Activated T-helper 2 cell treated with anti-CD3 and anti-CD28 coated beads, Interferon-gamma antibody, Interleukin-2, Interleukin-4, amounts not matched to agents 10 μg/mL and 5 μg/mL and 100 μg/mL, durations not matched to agents 14 hours and 24 hours and 36 hours (primary cell): Measurements from ENCODE around the gene MRPS25. TPM values are rescaled to one million over a fixed set of nuclear protein-coding genes. Genes with fewer than 3 reads are reported as not detected.

Experiments used
- DNase-seq: peaks from one replicate; pipeline ENCODE4 v3.0.0; 2021; ENCODE audit warnings: low spot score
- H3K27ac Mint-ChIP-seq: one replicate; pipeline ENCODE4 v1.8.0; 2021; ENCODE audit warnings: mixed read lengths
- H3K27me3 Mint-ChIP-seq: one replicate; pipeline ENCODE4 v1.8.0; 2021; ENCODE audit warnings: low read depth, mixed read lengths
- H3K36me3 Mint-ChIP-seq: one replicate; pipeline ENCODE4 v1.8.0; 2021; ENCODE audit warnings: low read depth, mixed read lengths
- H3K4me1 Mint-ChIP-seq: one replicate; pipeline ENCODE4 v1.8.0; 2021; ENCODE audit warnings: low read depth, mixed read lengths
- H3K4me3 Mint-ChIP-seq: one replicate; pipeline ENCODE4 v1.8.0; 2021; ENCODE audit warnings: low read depth, mild to moderate bottlenecking, moderate library complexity, mixed read lengths
- H3K9me3 Mint-ChIP-seq: one replicate; pipeline ENCODE4 v1.8.0; 2021; ENCODE audit warnings: mixed read lengths
- intact Hi-C: fragments of 100-400 bp; cut with micrococcal nuclease; formaldehyde crosslinking; loops from one replicate; pipeline ENCODE4 v1.15.1; 2023
- total RNA-seq: library from RNA; stranded (reverse); gene quantifications from 2 replicates; pipeline ENCODE4 v1.2.3, GENCODE V29; 2022

Gene MRPS25
- 83.9 and 91.6 TPM in 2 replicates for total RNA-seq

DNA sequence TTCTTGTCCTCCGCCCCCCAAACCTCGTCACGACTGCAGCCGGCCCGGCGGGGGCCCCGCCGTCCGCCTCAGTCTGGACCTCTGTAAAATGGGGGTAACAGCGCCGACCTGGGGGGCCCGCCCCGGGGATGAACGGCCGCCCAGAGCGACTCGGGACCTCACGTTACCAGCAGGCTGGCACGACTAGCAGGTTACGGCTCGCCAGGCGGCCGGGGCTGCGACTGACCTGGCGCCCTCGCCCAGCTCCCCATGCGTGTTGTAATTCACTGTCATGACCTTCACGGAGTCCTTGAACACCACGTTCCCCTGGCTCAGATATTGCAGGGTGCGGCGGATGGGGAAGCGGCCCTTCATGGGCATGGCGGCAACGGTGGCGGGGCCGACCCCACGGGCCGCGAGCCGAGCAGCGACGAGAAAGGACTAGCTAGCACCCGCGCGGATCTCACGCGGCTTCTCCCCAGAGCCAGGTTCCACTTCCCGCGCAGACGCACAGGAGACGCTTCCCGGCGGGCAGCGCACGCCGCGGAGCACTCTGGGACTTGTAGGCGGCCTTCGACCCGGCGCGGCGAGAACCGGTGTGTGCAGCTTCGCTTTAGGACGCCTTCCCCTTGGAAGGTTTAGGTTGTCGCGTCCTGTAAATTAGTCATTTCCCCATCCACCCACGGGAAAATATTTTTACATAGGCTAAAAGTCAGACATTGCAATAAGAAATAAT lies at the start of gene MRPS25:
TSS of gene MRPS25 (minus strand) at position 481 of the 715 bp plus-strand sequence. CDS start at position 360, 121 bp downstream.
- DNase-seq: peak; percentile 88
- no peaks in the 10 kb centered on the region for H3K9me3 Mint-ChIP-seq
- peak within 1 kb of the TSS; percentile 94 for H3K4me3 Mint-ChIP-seq
- no peaks in the 10 kb centered on the region for H3K27me3 Mint-ChIP-seq
- H3K36me3 Mint-ChIP-seq: peaks cover 22% of the 10 kb centered on the region
- H3K27ac Mint-ChIP-seq: peak within 1 kb of the TSS; percentile 93
- intact Hi-C loops: loop anchor here (1.0 kb wide), 4 partner anchors 10 to 141 kb away; partner anchors contain the start of genes CAPN7 and RBSN
- H3K4me1 Mint-ChIP-seq: peaks cover 20% of the 10 kb centered on the region

DNA sequence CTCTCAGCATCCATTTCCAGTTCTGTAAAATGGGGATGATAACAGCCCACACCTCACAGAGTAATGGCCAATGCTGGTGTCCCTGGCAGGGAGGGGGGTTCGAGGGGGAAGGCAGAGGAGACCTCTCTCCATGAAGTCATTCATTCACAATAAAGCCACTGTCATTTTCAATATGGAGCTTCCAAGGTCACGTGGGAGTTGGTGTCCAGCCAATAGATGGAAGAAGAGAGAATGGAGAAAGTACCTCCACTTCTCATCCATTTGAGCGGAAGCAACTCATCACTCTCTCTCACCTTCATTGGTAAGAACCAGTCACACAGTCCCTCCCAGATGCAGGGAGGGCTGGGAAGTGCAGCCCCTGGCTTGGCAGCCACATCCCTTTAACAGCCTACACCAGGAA lies 48.8 kb upstream of the MRPS25 start:
- Mint-ChIP-seq H3K27ac (no peak overlapping the region), H3K36me3 (no peaks in the 10 kb centered on the region), H3K4me3 (no peak overlapping the region), H3K9me3 (no peaks in the 10 kb centered on the region), H3K27me3 (peaks cover 24% of the 10 kb centered on the region), H3K4me1 (peaks cover 3% of the 10 kb centered on the region)
- DNase-seq: no peak
- intact Hi-C loops: no loop called here

- intact Hi-C loops: no loop called here
- H3K4me3 Mint-ChIP-seq: no peak overlapping the region
- no peak for DNase-seq
- H3K9me3 Mint-ChIP-seq: no peaks in the 10 kb centered on the region
- no peak overlapping the region for H3K27ac Mint-ChIP-seq
- H3K4me1 Mint-ChIP-seq: peaks cover under 1% of the 10 kb centered on the region
- H3K27me3 Mint-ChIP-seq: peaks cover 27% of the 10 kb centered on the region
- H3K36me3 Mint-ChIP-seq: no peaks in the 10 kb centered on the region
These were observed 48.4 kb upstream of the MRPS25 start for GRCh38 chr3:15113471-15113870.

DNA sequence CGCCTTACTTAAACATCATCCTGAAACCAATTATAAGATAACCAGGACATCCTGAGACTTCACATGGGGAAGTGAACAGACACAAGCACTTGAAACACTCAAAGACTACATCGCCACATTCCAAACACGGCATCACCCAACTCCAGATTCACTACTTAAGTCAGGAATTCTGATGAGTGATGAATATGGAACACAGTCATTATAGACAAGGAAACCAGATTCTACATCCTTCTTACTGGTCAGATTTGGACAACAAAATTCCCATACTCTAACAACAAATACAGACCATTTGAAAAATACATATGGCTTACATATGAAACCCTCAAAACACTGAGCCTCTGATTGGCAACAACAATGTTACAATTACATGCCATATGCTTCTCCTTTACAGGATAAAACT lies 46.9 kb upstream of the MRPS25 start:
- no peak overlapping the region for H3K4me3 Mint-ChIP-seq
- peaks cover 27% of the 10 kb centered on the region for H3K27me3 Mint-ChIP-seq
- H3K36me3 Mint-ChIP-seq: no peaks in the 10 kb centered on the region
- H3K27ac Mint-ChIP-seq: no peak overlapping the region
- DNase-seq: no peak
- intact Hi-C loops: no loop called here
- no peaks in the 10 kb centered on the region for H3K9me3 Mint-ChIP-seq
- no peaks in the 10 kb centered on the region for H3K4me1 Mint-ChIP-seq

GRCh38 chr3:15110206-15110605 lies 45.1 kb upstream of the MRPS25 start:
- Mint-ChIP-seq H3K27me3 (peaks cover 30% of the 10 kb centered on the region), H3K9me3 (no peaks in the 10 kb centered on the region), H3K27ac (no peak overlapping the region), H3K36me3 (no peaks in the 10 kb centered on the region), H3K4me1 (no peaks in the 10 kb centered on the region), H3K4me3 (no peak overlapping the region)
- intact Hi-C loops: no loop called here
- DNase-seq: no peak

GRCh38 chr3:15108869-15109268 lies 43.8 kb upstream of the MRPS25 start:
- H3K36me3 Mint-ChIP-seq: no peaks in the 10 kb centered on the region
- H3K4me1 Mint-ChIP-seq: no peaks in the 10 kb centered on the region
- intact Hi-C loops: loop anchor here (5.0 to 10.0 kb wide), 2 partner anchors 298 to 446 kb away; no protein-coding TSS in a partner anchor
- H3K4me3 Mint-ChIP-seq: no peak overlapping the region
- peaks cover 22% of the 10 kb centered on the region for H3K27me3 Mint-ChIP-seq
- no peak for DNase-seq
- H3K27ac Mint-ChIP-seq: no peak overlapping the region
- H3K9me3 Mint-ChIP-seq: no peaks in the 10 kb centered on the region

DNA sequence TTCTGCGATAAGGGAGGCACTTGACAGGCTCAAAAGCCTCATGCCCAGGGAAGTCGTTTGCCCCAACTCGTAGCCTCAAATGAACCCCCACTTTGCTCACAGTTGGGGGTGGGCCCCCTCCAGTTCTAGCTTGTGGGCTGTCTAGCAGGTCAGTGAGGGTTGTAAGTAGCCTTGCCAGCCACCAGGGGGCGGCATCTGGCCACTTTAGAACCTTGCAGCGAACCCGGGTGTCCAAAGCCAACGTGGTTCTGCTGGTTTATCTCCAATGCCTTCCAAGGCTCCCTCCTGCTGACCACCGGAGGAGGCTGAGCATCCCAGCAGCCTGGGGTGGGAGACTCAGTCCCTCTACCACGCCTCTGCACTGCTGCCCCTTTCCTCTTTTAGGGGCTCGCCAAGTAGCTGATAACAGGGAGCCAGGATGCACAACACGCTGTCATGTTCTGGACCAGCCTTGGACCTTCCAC lies 43.0 kb upstream of the MRPS25 start:
- Mint-ChIP-seq H3K9me3 (no peaks in the 10 kb centered on the region), H3K27ac (no peak overlapping the region), H3K4me3 (no peak overlapping the region), H3K4me1 (no peaks in the 10 kb centered on the region), H3K36me3 (no peaks in the 10 kb centered on the region), H3K27me3 (peaks cover 20% of the 10 kb centered on the region)
- peak; percentile 61 for DNase-seq
- intact Hi-C loops: loop anchor here (5.0 to 10.0 kb wide), 2 partner anchors 299 to 447 kb away; no protein-coding TSS in a partner anchor

GRCh38 chr3:15107075-15107947 lies 42.2 kb upstream of the MRPS25 start:
- DNase-seq: no peak
- no peaks in the 10 kb centered on the region for H3K9me3 Mint-ChIP-seq
- peaks cover 22% of the 10 kb centered on the region for H3K27me3 Mint-ChIP-seq
- intact Hi-C loops: loop anchor here (5.0 to 10.0 kb wide), 2 partner anchors 300 to 447 kb away; no protein-coding TSS in a partner anchor
- no peak overlapping the region for H3K4me3 Mint-ChIP-seq
- H3K27ac Mint-ChIP-seq: no peak overlapping the region
- peaks cover 1% of the 10 kb centered on the region for H3K4me1 Mint-ChIP-seq
- no peaks in the 10 kb centered on the region for H3K36me3 Mint-ChIP-seq

DNA sequence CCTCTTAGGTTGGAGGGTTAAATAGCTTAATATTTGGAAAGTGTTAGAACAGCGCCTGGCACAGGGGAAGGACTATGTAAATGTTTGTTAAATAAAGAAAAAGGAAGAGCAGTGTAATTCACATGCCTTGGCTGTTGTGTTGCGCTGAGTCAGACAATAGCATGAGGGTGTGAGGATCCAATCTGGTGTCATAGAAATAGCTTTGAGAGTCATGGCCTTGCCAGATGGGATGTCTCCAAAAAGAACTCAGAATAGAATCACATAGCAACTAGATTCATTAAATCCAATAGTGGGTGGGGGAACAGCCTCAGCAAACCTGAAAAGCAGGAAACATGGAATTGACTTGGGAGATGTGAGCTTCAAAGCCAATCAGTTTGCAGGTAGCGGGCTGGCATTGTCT lies 37.7 kb upstream of the MRPS25 start:
- Mint-ChIP-seq H3K36me3 (peaks cover 2% of the 10 kb centered on the region), H3K4me1 (peaks cover 11% of the 10 kb centered on the region), H3K9me3 (no peaks in the 10 kb centered on the region), H3K4me3 (no peak overlapping the region), H3K27me3 (peaks cover 6% of the 10 kb centered on the region), H3K27ac (no peak overlapping the region)
- DNase-seq: no peak
- intact Hi-C loops: loop anchor here (10.0 kb wide), 1 partner anchor 452 kb away; no protein-coding TSS in a partner anchor

GRCh38 chr3:15102256-15102655 lies 37.1 kb upstream of the MRPS25 start:
- Mint-ChIP-seq H3K36me3 (peaks cover 3% of the 10 kb centered on the region), H3K4me3 (no peak overlapping the region), H3K4me1 (peaks cover 12% of the 10 kb centered on the region), H3K9me3 (no peaks in the 10 kb centered on the region), H3K27me3 (peaks cover 6% of the 10 kb centered on the region), H3K27ac (no peak overlapping the region)
- intact Hi-C loops: loop anchor here (10.0 kb wide), 1 partner anchor 453 kb away; no protein-coding TSS in a partner anchor
- no peak for DNase-seq

DNA sequence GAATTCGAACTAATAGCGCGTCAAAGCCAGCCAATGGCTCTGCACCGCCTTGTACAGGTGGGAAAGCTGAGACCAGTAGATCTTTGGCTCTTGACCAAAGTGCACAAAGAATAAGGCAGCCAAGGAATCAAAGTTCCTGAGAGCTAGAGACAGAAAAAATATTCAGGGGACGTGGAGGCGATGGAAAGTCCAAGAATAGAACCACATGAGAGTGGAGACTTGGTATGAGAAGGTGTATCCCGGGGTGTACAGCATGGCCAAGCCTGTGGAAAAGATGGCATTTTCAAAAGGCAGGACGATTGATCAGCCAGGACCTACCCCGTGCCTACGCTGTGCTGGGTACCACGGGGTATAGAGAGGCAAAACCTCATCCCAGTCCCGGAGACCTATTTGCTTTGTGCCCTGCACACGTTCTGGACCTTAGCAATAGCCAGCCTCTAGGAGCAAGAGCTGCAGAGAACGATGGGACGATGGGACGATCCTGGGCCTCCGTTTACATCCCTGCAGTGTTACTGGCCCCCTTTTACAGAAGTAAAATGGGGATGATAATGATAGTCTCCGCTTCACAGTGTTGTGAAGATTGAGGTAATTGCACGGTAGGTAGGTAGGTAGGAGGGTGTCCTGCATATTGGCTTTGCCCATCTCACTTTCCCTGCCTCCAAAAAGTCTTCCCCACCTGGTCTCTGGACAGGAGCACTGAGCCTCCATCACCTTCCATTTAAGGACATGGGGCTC lies 34.4 kb upstream of the MRPS25 start:
- H3K4me1 Mint-ChIP-seq: peaks cover 12% of the 10 kb centered on the region
- peak overlapping the region; percentile 91 for H3K4me3 Mint-ChIP-seq
- H3K36me3 Mint-ChIP-seq: peaks cover 17% of the 10 kb centered on the region

More for the DNA sequence above, 34.4 kb upstream of the MRPS25 start:
- Mint-ChIP-seq H3K27ac (peak overlapping the region; percentile 94), H3K27me3 (peaks cover 2% of the 10 kb centered on the region), H3K9me3 (no peaks in the 10 kb centered on the region)
- intact Hi-C loops: loop anchor here (1.0 to 10.0 kb wide), 7 partner anchors 34 to 693 kb away; partner anchors contain the start of genes CAPN7, CCDC174 and MRPS25
- DNase-seq: peak; percentile 16
